SH-SY5Y (cell line): Measurements from ENCODE around the gene PCNX1.

Experiments used
- GATA2 ChIP-seq: IDR thresholded peaks from 2 replicates; pipeline ENCODE4 v1.6.1; 2011; ENCODE audit warnings: mild to moderate bottlenecking, low read depth, low read length
- GATA3 ChIP-seq: IDR thresholded peaks from 2 replicates; pipeline ENCODE4 v1.6.1; 2011; ENCODE audit warnings: low read depth, mild to moderate bottlenecking, low read length, moderate library complexity

DNA sequence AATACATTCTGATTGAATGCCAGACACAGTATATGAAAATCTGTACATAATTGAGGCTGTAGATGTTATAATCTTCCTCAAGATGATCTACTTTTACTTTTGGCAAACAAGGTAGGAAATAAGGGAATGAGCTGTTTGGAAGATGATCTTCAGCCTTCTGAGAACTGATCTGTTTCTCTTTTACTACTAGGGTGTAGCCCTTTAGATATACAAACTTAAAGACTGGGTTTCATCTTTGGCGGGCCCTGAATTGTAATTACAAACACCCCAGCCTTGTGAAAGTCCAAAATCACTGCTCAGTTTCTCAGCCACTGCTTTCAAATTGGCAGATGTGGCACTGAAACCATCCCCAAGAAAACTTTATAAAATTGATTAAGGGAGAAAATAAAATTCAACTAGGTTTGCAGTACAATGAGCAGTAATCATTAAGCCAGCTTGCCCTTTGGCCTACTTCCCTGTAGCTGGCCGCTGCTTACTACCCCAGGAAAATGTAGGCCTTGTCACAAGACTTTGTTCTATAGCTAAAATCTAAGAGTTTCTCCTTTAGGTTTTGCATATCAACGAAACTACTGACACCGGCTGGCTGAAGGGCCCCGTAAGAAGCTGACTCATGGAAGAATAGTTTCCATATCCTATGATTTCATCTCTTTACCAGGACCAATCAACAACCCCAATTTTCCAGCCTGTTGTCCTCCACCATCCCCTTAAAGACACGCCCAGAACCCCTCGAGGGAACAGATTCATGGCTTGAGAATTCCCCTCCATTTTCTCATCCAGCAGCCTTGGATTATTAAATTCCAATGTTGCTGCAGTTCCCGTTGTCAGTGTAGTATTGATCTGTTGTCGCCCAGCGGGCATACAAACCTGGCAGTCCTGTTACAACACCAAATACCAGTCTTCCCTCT, 210.8 kb downstream of the PCNX1 start:
- TF ChIP-seq GATA2 (no peak), GATA3 (no peak)
